ENCODE measurements around the gene HEXA.
"Not testable (repeated sequence)": the region's sequence is repeated elsewhere in the genome, so short reads cannot be mapped to it uniquely, and the experiment has no call there.

HEXA gene

DNA sequence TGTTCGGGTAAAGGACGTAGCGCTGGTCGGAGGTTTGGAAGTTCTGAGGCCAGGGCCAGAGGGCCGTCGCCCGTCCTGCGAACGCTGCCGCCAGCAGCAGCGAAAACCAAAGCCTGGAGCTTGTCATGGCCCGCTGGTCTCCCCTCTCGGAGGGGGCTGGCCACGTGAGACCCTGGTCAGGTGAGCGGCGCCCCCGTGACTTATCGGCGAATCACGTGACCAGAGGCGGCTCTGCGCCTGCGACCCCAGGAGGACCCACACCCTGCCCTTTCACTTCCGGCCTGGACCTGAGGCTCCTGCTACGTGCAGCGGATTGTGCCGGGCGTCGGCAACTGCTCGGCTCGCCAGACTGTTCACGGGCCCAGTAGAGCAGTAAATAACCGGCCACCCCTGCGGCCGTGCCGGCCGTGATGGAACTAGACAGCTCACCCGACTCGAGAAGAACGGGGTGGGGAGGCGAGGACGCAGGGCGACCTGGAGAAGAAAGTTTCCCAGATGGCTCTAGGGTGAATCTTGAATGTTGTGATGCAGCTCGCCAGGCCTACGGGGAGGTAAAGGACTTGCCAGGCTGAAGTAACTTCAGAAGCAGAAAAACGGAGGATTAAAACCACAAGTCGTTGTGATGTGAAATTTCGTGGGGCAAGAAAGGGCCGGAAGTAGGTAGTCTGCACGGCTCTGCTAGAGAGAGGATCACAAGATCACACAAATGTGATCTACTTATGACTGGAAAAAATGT lies at the start of gene HEXA:
TSS of gene HEXA (minus strand) at position 169 of the 736 bp plus-strand sequence. CDS start at position 127, 42 bp downstream.
- peak; percentile 87 to 91 for DNase-seq (ENCODE audit: low read depth in 2 of 2, low spot score in 1 of 2)

GRCh38 chr15:72423256-72423655 lies 47.4 kb upstream of the HEXA start:
- DNase-seq (ENCODE audit: low read depth in 2 of 2, low spot score in 1 of 2) = no peak

GRCh38 chr15:72421484-72421883 lies 45.7 kb upstream of the HEXA start:
- DNase-seq (ENCODE audit: low read depth in 2 of 2, low spot score in 1 of 2) = no peak

GRCh38 chr15:72420576-72420975 lies 44.8 kb upstream of the HEXA start:
- no peak for DNase-seq (ENCODE audit: low read depth in 2 of 2, low spot score in 1 of 2)

DNA sequence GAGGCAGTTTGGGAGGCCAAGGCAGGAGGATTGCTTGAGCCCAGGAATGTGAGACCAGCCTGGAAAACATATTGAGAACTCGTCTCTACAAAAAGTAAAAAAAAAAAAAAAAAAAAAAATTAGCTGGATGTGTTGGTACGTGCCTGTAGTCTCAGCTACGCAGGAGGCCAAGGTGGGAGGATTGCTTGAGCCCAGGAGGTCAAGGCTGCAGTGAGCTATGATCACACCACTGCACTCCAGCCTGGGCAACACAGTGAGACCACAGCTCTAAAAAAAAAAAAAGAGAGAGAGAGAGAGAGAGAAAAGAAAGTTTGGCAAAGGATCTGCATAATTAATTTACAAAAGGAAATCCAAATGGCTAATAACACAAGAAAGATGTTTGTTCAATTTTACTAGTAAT lies 44.0 kb upstream of the HEXA start:
- not testable (repeated sequence) for DNase-seq (ENCODE audit: low read depth in 2 of 2, low spot score in 1 of 2)

DNA sequence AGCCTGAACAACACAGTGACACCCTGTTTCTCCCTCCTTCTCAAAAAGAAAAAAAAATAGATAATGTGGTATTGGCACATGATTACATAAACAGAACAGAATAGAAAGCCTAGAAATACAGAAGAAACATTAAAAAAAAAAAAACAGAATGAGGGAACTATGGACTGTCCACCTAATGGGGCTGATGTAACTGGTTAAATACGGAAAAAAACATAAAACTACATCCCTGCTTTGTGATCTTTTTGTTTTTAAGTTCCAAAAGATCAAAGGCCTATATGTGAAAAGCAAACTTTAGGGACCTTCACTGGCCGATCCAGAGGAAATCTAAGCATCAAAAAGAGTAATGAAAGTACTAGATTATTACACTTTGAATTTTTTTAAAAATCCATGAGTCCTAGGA lies 39.5 kb upstream of the HEXA start:
- DNase-seq (ENCODE audit: low read depth in 2 of 2, low spot score in 1 of 2) = no peak

- not testable (repeated sequence) for DNase-seq (ENCODE audit: low read depth in 2 of 2, low spot score in 1 of 2)
Measured at GRCh38 chr15:72413337-72413736, 37.5 kb upstream of the HEXA start.

DNA sequence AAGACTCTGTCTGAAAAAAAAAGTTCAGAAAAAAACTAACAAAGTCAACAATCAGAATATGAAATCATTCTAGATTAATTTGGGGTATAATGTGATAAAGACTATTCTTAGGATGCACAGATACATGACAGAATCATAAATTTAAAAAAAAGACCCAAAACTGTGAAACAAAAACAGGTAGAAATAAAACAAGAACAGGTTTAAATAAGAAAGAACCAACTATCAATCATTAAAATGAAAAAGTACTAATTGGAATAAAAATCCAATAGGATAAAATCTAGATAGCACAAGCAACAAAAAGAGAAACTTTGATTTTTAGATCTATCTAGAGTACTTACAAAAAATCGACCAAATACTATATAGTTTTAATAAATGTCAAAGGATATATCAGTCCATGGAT lies 35.7 kb upstream of the HEXA start:
- DNase-seq (ENCODE audit: low read depth in 2 of 2, low spot score in 1 of 2) = no peak

DNA sequence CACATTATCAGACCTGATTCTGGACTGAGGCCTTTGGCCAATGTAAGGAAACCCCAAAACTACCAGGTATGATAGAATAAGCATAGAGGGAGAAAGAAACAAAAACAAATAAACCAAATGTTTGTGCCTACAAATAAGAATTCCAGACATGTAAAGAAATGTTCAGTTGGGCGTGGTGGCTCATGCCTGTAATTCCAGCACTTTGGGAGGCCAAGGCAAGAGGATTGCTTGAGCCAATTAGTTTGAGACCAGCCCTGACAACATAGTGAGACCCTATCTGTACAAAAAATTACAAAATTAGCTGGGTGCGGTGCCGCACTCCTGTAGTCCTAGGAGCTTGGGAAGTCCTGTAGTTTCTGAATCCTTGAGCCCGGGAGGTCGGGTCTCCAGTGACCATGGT lies 35.3 kb upstream of the HEXA start:
- DNase-seq (ENCODE audit: low read depth in 2 of 2, low spot score in 1 of 2) = no peak

DNA sequence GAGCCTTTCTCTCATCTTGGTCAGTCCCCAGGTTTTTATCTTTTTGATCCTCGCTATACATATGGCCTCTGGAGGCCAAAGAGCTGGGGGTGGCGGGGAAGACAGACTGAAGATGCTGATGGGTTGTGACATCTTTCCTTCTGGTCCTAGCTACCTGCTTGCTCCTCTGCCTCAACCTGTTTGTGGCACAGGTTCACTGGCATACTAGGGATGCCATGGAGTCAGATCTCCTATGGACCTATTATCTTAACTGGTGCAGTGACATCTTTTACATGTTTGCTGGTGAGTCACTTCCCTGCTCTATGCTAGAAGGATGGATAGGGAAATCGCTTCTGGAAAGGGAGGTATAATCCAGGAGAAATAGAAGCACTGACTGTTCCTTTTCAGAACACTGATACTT lies 31.1 kb upstream of the HEXA start:
- DNase-seq (ENCODE audit: low read depth in 2 of 2, low spot score in 1 of 2) = no peak

- no peak for DNase-seq (ENCODE audit: low read depth in 2 of 2, low spot score in 1 of 2)
Measured at GRCh38 chr15:72404841-72405240, 29.0 kb upstream of the HEXA start.

DNA sequence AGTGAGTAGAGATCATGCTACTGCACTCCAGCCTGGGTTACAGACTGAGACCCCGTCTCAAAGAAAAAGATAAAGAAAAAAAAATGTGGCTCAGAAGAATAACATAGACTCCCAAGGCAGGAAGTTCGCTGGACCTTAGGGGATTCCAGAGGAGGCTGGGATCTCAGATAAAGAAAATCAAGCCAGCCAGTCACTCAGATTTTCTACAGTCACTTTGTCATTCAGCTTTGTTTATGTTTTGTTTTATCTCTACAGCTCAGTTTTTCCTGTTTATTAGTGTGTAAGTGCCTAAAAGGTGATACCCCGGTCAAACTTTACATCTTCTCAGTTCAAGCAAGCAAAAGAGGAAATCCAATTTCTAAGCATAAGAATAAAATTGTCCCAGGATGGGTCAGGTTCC lies 28.5 kb upstream of the HEXA start:
- no peak for DNase-seq (ENCODE audit: low read depth in 2 of 2, low spot score in 1 of 2)

DNA sequence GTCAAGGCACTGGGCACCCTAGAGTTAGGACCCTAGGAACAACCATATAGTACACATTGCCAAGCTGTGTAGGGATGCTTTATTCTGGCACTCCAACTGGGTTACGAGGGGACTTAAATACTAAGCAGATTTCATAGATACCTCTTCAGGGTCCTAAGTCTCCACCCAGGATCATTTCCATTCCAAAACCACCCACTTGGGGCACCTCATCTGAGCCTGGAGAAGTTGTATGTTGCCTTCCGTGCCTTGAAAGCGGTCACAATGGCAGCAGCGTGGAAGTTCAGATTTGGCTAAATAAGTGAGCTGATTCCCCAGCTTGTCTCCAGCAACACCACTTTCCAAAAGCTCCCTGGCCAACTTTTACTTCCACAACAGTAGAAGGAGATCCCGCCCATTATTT lies 26.9 kb upstream of the HEXA start:
- DNase-seq (ENCODE audit: low read depth in 2 of 2, low spot score in 1 of 2) = no peak

DNA sequence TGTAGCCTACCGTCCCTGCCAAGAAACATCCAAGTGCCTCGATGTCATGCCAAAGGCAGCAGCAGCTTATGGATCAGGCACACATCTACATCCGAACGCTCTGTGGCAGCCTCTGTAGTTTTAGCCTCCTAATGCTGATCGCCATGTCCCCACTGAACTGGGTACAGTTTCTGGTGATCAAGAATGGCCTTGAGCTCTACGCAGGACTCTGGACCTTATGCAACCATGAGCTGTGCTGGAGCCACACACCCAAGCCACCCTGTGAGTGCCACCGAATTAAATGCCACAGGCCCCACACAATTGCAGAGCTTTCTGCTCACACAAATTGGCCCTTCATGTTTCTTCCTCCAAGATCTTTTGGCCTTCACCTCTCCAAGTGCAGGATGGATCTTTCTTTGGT lies 22.8 kb upstream of the HEXA start:
- no peak for DNase-seq (ENCODE audit: low read depth in 2 of 2, low spot score in 1 of 2)

GRCh38 chr15:72397796-72398588 lies 22.2 kb upstream of the HEXA start, which contains the start of gene TMEM202:
Gene TMEM202, plus strand, starts transcription at chr15:72398305. Its CDS starts 22 bp downstream, at chr15:72398327.
- DNase-seq (ENCODE audit: low read depth in 2 of 2, low spot score in 1 of 2) = no peak

DNA sequence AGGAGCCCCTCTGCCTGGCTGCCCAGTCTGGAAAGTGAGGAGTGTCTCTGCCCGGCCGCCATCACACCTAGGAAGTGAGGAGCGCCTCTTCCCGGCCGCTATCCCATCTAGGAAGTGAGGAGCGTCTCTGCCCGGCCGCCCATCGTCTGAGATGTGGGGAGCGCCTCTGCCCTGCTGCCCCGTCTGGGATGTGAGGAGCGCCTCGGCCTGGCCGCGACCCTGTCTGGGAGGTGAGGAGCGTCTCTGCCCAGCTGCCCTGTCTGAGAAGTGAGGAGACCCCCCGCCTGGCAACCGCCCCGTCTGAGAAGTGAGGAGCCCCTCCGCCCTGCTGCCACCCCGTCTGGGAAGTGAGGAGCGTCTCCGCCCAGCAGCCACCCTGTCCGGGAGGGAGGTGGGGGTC lies 20.5 kb upstream of the HEXA start:
- DNase-seq (ENCODE audit: low read depth in 2 of 2, low spot score in 1 of 2) = not testable (repeated sequence)

DNA sequence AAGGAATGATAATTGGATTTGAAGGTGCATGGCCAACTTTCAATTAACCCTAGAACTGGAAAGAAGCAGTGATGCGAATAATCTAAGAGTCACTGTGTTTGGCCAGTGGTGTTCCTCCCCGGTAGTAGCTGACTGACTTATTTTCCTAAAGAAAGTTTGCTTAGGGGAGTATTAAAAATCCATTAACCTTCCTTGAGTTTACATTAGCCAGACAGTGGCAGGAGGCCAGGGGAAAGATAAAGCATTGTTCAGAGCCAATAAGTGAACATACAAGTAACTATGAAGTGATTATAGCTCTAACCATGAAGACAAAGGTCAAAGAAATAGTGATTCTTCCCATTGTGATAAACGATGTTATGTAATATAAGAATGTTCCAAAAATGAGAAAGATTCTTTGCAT lies 13.4 kb upstream of the HEXA start:
- no peak for DNase-seq (ENCODE audit: low read depth in 2 of 2, low spot score in 1 of 2)

- DNase-seq (ENCODE audit: low read depth in 2 of 2, low spot score in 1 of 2) = no peak
Measured at GRCh38 chr15:72387741-72388140, 11.9 kb upstream of the HEXA start.

DNA sequence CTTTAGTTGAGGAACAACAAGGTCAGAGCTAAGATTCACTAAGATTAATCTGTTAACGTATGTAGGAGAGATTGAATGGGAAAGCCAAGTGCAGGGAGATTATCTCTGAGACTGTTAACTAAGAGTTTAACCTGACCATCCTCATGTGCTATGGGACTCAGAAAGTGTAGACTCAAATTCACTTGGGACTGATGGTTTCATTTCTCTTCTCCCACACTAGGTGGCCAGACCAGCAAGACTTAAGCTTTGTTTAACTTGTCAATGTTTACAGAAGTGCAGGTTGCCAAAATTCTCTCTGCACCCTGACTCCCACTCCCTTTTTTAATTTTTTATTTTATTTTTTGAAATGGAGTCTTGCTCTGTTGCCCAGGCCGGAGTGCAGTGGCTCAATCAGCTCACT lies 6.3 kb upstream of the HEXA start:
- DNase-seq (ENCODE audit: low read depth in 2 of 2, low spot score in 1 of 2) = no peak

DNA sequence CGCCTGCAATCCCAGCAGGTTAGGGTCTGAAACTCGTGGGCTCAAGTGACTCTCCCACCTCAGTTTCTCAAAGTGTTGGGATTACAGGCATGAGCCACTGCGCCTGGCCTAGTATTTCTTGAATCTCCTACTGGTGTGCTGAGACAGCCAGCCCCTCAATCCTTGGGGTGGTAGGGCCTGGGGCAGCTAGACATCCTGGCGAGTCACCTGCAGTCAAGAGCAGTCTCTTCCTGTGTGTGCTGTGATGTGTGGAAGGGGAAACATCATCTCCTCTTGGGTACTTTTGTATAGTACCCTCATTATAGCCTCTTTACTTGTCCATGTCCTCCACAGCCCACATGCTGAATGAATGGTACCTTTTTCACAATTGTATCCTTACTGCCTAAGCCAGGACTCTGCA lies 4.9 kb upstream of the HEXA start:
- no peak for DNase-seq (ENCODE audit: low read depth in 2 of 2, low spot score in 1 of 2)

DNA sequence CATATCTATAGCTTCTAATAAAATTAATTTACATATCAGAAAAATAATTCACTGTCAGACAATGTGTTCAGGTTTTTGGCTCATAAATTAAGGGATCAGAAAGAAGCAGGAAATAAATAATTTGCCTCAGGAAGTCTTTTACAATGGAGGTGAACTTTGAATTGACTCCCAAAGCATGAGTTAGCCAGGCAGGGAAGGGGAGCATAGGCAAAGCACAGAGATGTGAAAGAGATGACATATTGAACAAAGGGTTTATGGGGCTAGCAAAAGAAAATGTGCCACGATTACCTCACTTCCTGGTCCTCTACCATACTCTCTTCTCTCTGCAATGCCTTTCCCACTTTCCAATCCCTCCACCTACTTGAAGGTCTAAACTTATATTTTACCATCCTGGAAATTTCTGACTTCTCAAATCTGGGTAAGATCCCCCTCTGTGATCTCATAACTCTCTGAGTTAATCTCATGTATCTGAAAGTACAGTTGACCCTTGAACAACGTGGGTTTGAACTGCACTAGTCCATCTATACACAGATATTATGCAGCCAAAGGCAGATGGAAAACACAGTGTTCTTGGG lies 4.1 kb upstream of the HEXA start:
- DNase-seq (ENCODE audit: low read depth in 2 of 2, low spot score in 1 of 2) = no peak

DNA sequence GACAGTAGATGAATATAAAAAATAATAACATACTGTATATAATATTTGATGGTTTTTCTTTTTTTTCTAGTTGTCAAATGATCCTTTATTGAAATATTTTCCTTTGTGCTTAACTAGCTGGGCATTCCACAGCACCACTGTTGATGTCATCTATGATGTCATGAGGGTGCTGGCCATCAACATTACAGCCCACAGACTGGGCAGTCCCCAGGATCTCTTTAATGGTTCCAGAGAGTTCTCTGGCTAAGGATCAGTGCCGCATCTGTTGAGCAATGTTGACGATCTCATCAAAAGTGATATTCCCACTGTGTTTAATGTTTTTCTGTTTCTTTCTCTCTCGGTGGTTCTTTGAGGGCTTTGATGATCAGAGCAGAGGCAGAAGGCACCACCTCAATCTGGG lies 3.3 kb upstream of the HEXA start:
- DNase-seq (ENCODE audit: low read depth in 2 of 2, low spot score in 1 of 2) = not testable (repeated sequence)
